MM.1S (cell line): ENCODE data around the gene ZNF775.

Experiments used
- DNase-seq: peaks from one replicate; pipeline ENCODE4 v3.0.0-alpha.2; 2015
- H2AFZ ChIP-seq: fragments of 300-600 bp; sonication (generic); 2 replicates; pipeline ENCODE4 v1.6.0; 2016; ENCODE audit warnings: antibody characterized with exemption, low read length
- H3F3A ChIP-seq: fragments of 300-600 bp; sonication (generic); 2 replicates; pipeline ENCODE4 v1.6.1; 2016; ENCODE audit warnings: mild to moderate bottlenecking, antibody characterized with exemption, low read length, moderate library complexity, mixed read lengths; ENCODE audit not compliant: insufficient read depth
- H3K27ac ChIP-seq: fragments of 300-600 bp; sonication (generic); 2 replicates; pipeline ENCODE4 v1.5.1; 2016; ENCODE audit warnings: mild to moderate bottlenecking, low read length
- H3K27me3 ChIP-seq: fragments of 300-600 bp; sonication (generic); replicated peaks from 2 replicates; pipeline ENCODE4 v1.6.0; 2016; ENCODE audit warnings: low read length; ENCODE audit not compliant: insufficient read depth
- H3K36me3 ChIP-seq: fragments of 300-600 bp; sonication (generic); replicated peaks from 2 replicates; pipeline ENCODE4 v1.6.1; 2016; ENCODE audit warnings: mild to moderate bottlenecking, low read length, mixed read lengths; ENCODE audit not compliant: insufficient read depth
- H3K4me1 ChIP-seq: fragments of 300-600 bp; sonication (generic); 2 replicates; pipeline ENCODE4 v1.6.1; 2016; ENCODE audit warnings: low read length, mixed read lengths
- H3K4me2 ChIP-seq: fragments of 300-600 bp; sonication (generic); 2 replicates; pipeline ENCODE4 v1.6.0; 2016; ENCODE audit warnings: low read depth, low read length
- H3K4me3 ChIP-seq: fragments of 300-600 bp; sonication (generic); 2 replicates; pipeline ENCODE4 v1.5.1; 2016; ENCODE audit warnings: low read length, mixed read lengths
- H3K79me2 ChIP-seq: fragments of 300-600 bp; sonication (generic); 2 replicates; pipeline ENCODE4 v1.6.1; 2016; ENCODE audit warnings: mixed run types, low read length, mixed read lengths
- H3K9ac ChIP-seq: fragments of 300-600 bp; sonication (generic); 2 replicates; pipeline ENCODE4 v1.6.1; 2016; ENCODE audit warnings: low read length, mixed read lengths
- H3K9me2 ChIP-seq: fragments of 300-600 bp; sonication (generic); replicated peaks from 2 replicates; pipeline ENCODE4 v1.6.1; 2016; ENCODE audit warnings: mild to moderate bottlenecking, low read length, mixed read lengths; ENCODE audit not compliant: insufficient read depth
- H3K9me3 ChIP-seq: fragments of 300-600 bp; sonication (generic); replicated peaks from 2 replicates; pipeline ENCODE4 v1.6.1; 2016; ENCODE audit warnings: mild to moderate bottlenecking, low read length, mixed read lengths; ENCODE audit not compliant: insufficient read depth
- H4K20me1 ChIP-seq: fragments of 300-600 bp; sonication (generic); 2 replicates; pipeline ENCODE4 v1.6.1; 2016; ENCODE audit warnings: mild to moderate bottlenecking, low read length, moderate library complexity, mixed read lengths; ENCODE audit not compliant: insufficient read depth
- EZH2 ChIP-seq: fragments of 300-600 bp; sonication (generic); optimal IDR thresholded peaks from 2 replicates; pipeline ENCODE3; 2017; ENCODE audit warnings: low read depth, mild to moderate bottlenecking, antibody characterized with exemption, low read length, mixed read lengths
- EZH2phosphoT487 ChIP-seq: fragments of 300-600 bp; sonication (generic); IDR thresholded peaks from 2 replicates; pipeline ENCODE4 v1.6.1; 2018; ENCODE audit warnings: antibody characterized with exemption, low read length
- TF ChIP-seq, protein P1 (sequence below): fragments of 300-600 bp; sonication (generic); IDR thresholded peaks from 2 replicates; pipeline ENCODE4 v1.5.1; 2016; ENCODE audit warnings: antibody characterized with exemption, low read length, mixed read lengths

The ZNF775 gene

DNA sequence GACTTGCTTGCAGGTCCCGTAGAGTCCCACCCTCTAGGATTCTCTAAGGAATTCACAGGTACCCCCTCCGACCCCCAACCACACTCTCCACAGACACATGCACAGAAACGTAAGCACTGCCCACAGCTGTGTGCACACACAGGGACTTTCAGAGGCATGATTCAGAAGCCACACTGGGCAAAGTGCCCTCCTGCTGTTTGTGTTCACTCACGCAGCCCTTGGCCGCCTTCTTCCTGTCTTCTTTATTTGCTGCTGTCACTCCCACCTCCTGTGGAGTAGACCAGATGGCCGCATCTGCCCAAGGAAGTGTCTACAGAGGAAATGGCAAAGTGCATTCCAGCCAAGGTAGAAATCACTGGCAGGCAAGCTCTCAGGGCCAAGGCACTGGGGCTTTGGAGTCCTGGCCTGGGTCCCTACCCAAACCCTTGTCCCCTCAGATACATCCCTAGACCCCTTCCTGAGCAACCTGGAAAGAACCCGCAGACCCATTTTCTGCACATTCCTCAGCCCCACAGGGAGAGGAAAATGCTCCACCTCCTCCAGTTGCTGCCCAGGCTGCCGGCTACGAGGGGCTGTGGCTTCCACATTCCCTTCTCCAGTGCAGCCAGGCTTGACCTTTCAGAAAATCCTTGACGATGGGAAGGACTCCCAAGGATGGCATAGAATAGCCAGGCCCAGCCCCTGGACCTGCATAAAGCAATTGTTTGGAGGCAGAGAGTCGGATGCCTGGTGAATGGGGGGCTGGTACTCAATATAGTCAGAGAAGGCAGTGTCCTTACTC is 49.7 kb downstream of the ZNF775 start:
- no peaks in the 10 kb centered on the region for H3K27me3 ChIP-seq
- no peak overlapping the region for H3K9ac ChIP-seq
- H3K9me2 ChIP-seq: no peaks in the 10 kb centered on the region
- H3K4me3 ChIP-seq: no peak overlapping the region
- no peak for DNase-seq
- peak overlapping the region; percentile 12; the same call in 1 of the 2 replicates for H3K4me2 ChIP-seq
- H2AFZ ChIP-seq: peak overlapping the region; percentile 32
- H3K27ac ChIP-seq: peak overlapping the region; percentile 12; the same call in 1 of the 2 replicates
- H3K9me3 ChIP-seq: no peaks in the 10 kb centered on the region
- peaks cover 16% of the 10 kb centered on the region for H3F3A ChIP-seq
- H3K36me3 ChIP-seq: no peaks in the 10 kb centered on the region
- TF ChIP-seq EZH2phosphoT487 (no peak), EZH2 (no peak)
- TF ChIP-seq, protein P1, sequence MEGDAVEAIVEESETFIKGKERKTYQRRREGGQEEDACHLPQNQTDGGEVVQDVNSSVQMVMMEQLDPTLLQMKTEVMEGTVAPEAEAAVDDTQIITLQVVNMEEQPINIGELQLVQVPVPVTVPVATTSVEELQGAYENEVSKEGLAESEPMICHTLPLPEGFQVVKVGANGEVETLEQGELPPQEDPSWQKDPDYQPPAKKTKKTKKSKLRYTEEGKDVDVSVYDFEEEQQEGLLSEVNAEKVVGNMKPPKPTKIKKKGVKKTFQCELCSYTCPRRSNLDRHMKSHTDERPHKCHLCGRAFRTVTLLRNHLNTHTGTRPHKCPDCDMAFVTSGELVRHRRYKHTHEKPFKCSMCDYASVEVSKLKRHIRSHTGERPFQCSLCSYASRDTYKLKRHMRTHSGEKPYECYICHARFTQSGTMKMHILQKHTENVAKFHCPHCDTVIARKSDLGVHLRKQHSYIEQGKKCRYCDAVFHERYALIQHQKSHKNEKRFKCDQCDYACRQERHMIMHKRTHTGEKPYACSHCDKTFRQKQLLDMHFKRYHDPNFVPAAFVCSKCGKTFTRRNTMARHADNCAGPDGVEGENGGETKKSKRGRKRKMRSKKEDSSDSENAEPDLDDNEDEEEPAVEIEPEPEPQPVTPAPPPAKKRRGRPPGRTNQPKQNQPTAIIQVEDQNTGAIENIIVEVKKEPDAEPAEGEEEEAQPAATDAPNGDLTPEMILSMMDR: no peak
- H4K20me1 ChIP-seq: no peaks in the 10 kb centered on the region
- peaks cover 4% of the 10 kb centered on the region for H3K79me2 ChIP-seq
- peaks cover 30% of the 10 kb centered on the region for H3K4me1 ChIP-seq

- no peak overlapping the region for H3K27ac ChIP-seq
- H3K4me3 ChIP-seq: no peak overlapping the region
- H3K9me3 ChIP-seq: no peaks in the 10 kb centered on the region
- H2AFZ ChIP-seq: no peak overlapping the region
- no peak overlapping the region for H3K4me2 ChIP-seq
- no peaks in the 10 kb centered on the region for H4K20me1 ChIP-seq
- H3K36me3 ChIP-seq: no peaks in the 10 kb centered on the region
- H3F3A ChIP-seq: peaks cover 25% of the 10 kb centered on the region
- peaks cover 38% of the 10 kb centered on the region for H3K4me1 ChIP-seq
- no peak for TF ChIP-seq EZH2
- TF ChIP-seq, protein P1: no peak
- no peak for TF ChIP-seq EZH2phosphoT487
- H3K9ac ChIP-seq: no peak overlapping the region
- no peaks in the 10 kb centered on the region for H3K9me2 ChIP-seq
- H3K27me3 ChIP-seq: no peaks in the 10 kb centered on the region
- H3K79me2 ChIP-seq: peaks cover 12% of the 10 kb centered on the region
- DNase-seq: no peak
Observed at GRCh38 chr7:150429699-150430098, 50.6 kb downstream of the ZNF775 start.

DNA sequence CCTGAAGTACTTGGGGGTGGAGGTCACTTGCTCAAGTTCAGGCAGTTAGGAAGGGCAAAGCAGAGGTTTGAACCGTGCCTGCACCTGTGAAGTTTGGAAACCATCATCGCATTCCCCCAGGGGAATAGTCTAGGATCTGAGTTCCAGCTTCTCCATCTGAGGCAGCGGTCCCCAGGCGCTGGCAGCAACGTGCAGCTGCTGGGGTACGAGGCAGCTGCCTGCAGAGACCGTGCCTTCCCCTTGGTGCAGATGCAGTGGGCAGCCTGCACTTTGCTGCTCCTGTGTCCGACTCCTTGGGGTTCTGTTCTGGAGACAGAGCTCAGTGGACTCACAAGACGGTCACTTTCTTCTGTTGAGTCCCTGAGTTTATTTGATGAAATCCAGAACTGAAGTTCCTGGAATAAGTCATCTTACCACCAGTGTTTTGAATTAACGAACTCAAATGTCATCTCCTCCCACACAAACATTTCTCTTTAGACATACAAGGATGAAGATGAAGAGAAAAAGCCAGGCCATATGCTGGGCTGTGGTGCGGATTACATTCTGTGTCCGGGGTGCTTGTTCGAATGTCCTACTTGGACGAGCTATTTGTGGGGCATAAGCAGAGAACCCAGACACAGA is 51.4 kb downstream of the ZNF775 start:
- Histone ChIP-seq H3K4me1 (peaks cover 47% of the 10 kb centered on the region), H3K9me3 (no peaks in the 10 kb centered on the region), H3F3A (peaks cover 34% of the 10 kb centered on the region), H4K20me1 (no peaks in the 10 kb centered on the region), H3K27ac (no peak overlapping the region), H3K79me2 (peaks cover 15% of the 10 kb centered on the region), H2AFZ (no peak overlapping the region), H3K4me2 (no peak overlapping the region), H3K9me2 (no peaks in the 10 kb centered on the region), H3K27me3 (no peaks in the 10 kb centered on the region), H3K4me3 (no peak overlapping the region), H3K9ac (no peak overlapping the region), H3K36me3 (no peaks in the 10 kb centered on the region)
- TF ChIP-seq EZH2phosphoT487 (no peak), EZH2 (no peak)
- TF ChIP-seq, protein P1: no peak
- DNase-seq: no peak
